Measurements from ENCODE around the gene AQP11.

Gene AQP11

DNA sequence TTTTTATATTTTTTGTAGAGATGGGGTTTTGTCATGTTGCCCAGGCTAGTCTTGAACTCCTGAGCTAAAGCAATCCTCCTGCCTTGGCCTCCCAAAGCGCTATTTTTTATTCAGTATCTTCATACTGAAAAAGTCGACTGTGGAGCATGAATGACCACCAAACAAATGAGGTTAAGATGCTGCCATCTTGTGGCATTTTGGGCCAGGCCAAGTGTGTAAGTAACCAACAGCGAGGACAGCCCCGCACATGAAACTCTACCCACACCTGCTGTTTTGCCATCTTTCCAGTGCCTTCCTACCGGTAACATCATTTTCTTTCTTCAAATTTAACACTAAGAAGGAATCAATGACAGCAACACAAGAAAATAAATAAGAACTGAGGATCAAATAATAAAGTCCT is 32.2 kb upstream of the AQP11 start:
- H3K4me1 Mint-ChIP-seq = no peaks in the 10 kb centered on the region
- H3K36me3 Mint-ChIP-seq (ENCODE audit: low read depth) = no peaks in the 10 kb centered on the region
- no peak overlapping the region for H3K27ac Mint-ChIP-seq
- H3K9me3 Mint-ChIP-seq = peaks cover 6% of the 10 kb centered on the region
- H3K4me3 Mint-ChIP-seq = no peak overlapping the region
- no peaks in the 10 kb centered on the region for H3K27me3 Mint-ChIP-seq (ENCODE audit: low read depth)
- TF ChIP-seq, protein P1, sequence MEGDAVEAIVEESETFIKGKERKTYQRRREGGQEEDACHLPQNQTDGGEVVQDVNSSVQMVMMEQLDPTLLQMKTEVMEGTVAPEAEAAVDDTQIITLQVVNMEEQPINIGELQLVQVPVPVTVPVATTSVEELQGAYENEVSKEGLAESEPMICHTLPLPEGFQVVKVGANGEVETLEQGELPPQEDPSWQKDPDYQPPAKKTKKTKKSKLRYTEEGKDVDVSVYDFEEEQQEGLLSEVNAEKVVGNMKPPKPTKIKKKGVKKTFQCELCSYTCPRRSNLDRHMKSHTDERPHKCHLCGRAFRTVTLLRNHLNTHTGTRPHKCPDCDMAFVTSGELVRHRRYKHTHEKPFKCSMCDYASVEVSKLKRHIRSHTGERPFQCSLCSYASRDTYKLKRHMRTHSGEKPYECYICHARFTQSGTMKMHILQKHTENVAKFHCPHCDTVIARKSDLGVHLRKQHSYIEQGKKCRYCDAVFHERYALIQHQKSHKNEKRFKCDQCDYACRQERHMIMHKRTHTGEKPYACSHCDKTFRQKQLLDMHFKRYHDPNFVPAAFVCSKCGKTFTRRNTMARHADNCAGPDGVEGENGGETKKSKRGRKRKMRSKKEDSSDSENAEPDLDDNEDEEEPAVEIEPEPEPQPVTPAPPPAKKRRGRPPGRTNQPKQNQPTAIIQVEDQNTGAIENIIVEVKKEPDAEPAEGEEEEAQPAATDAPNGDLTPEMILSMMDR (IDR thresholded peaks at IDR 0.05; ENCODE audit: unreplicated experiment in 3 of 3) = no peak

DNA sequence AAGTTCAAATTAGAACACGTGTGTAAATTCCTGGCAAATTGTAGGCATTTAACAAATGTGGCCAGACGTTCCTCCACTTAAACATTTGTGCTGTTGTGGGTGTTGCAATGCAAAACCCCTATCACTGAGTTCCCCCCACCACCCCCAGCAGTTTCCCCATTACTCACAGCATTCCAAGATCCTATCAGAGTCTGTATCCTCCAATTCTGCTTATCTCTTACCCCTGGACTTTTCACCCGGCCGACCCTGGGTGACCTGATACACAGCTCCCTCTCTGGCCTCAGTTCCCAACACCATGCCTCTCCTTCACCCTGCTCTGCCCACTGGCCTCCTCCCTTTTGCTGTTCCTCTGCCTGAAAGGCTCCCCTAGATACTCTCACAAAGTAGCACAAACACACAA is 31.4 kb upstream of the AQP11 start:
- Mint-ChIP-seq H3K4me3 (no peak overlapping the region), H3K27me3 (ENCODE audit: low read depth) (no peaks in the 10 kb centered on the region), H3K27ac (no peak overlapping the region), H3K4me1 (no peaks in the 10 kb centered on the region), H3K36me3 (ENCODE audit: low read depth) (no peaks in the 10 kb centered on the region), H3K9me3 (peaks cover 7% of the 10 kb centered on the region)
- TF ChIP-seq, protein P1 (IDR thresholded peaks at IDR 0.05; ENCODE audit: unreplicated experiment in 3 of 3) = no peak

DNA sequence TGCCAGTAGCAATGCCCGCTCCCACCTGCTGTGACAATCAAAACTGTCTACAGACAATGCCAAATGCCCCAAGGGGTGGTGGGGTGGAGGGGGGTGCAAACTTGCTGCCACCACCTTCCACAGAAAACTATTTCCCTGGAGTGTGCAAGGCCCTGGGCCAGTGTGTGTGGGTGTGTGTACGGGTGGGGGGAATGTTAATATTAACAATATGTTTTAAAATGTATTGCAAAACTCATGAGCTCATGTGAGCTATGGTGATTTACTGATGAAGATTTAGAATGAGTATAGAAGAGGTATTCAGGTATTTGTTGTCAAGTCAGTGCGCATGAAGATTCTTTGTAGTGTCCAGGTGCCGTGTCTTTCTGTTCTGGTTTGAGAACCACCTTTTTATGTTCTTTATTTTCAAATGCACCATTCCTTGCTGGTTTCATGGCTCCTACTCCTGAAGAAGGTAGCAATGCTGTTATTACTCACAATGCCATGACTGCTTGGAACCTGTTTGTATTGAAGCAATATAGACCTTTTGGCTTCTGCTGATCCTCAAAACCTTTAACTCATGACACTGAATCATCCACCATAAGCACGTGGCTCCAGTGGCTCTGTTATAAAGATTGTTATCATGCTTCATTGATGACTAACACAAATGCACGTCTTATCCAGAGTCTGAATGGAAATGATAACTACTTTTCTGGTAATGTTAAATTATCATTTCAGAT is 29.9 kb upstream of the AQP11 start:
- TF ChIP-seq, protein P1 (IDR thresholded peaks at IDR 0.05; ENCODE audit: unreplicated experiment in 3 of 3) = no peak
- no peaks in the 10 kb centered on the region for H3K4me1 Mint-ChIP-seq
- no peak overlapping the region for H3K27ac Mint-ChIP-seq
- H3K4me3 Mint-ChIP-seq = no peak overlapping the region
- H3K36me3 Mint-ChIP-seq (ENCODE audit: low read depth) = no peaks in the 10 kb centered on the region
- no peaks in the 10 kb centered on the region for H3K27me3 Mint-ChIP-seq (ENCODE audit: low read depth)
- H3K9me3 Mint-ChIP-seq = peaks cover 15% of the 10 kb centered on the region

DNA sequence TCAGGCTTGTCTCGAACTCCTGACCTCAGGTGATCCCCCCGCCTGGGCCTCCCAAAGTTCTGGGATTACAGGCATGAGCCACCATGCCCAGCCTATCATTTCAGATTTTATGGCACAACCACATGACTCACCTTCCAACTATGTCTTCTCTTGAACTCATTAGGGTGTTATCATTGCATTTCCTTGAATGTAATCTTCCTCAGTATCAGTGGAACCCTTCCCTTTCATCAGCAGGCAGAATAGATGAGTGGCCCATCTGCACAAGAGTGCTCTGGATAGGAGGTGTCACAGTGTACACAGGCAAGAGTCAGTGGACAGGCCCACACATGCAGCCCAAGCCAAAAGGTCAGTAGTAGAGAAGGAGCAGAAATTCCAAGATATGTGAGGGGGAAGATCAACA is 29.1 kb upstream of the AQP11 start:
- H3K27me3 Mint-ChIP-seq (ENCODE audit: low read depth) = no peaks in the 10 kb centered on the region
- TF ChIP-seq, protein P1 (IDR thresholded peaks at IDR 0.05; ENCODE audit: unreplicated experiment in 3 of 3) = no peak
- no peak overlapping the region for H3K27ac Mint-ChIP-seq
- H3K4me1 Mint-ChIP-seq = no peaks in the 10 kb centered on the region
- peaks cover 15% of the 10 kb centered on the region for H3K9me3 Mint-ChIP-seq
- no peaks in the 10 kb centered on the region for H3K36me3 Mint-ChIP-seq (ENCODE audit: low read depth)
- no peak overlapping the region for H3K4me3 Mint-ChIP-seq

DNA sequence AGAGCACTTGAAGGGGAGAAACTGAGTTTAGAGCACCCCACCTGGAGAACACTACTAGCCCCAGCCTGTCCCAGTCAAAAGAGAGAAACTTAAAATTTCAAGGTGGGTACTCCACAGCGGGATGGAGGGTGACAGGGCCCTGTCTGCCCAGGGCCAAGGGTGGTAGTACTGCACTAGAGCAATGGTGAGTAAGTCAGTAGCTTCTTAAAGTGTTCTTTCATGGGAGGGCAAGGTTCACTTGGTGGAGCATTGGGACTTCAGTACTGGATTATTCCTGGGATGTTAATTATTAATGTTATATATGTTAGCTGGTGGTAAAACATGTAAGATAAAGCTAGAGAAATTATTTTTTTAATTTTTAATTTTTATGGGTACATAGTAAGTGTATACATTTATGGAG is 28.5 kb upstream of the AQP11 start:
- TF ChIP-seq, protein P1 (IDR thresholded peaks at IDR 0.05; ENCODE audit: unreplicated experiment in 3 of 3) = no peak
- no peak overlapping the region for H3K27ac Mint-ChIP-seq

DNA sequence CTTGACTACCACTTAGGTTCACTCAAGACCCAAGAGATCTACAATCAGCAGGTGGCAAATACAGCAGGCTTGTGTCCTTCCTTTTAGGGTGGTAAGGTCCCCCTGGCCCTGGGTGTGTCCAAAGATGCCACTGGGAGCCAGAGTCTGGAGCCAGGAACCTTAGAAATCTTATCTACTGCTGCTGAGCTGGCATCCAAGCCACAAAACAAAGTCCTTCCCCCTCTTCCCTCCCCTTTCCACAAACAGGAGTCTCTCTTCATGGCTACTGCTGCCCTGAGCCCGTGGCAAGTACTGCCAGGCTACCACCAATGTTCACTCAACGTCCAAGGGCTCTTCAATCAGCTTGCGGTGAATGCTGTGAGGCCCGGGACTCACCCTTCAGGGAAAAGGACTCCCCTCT is 21.4 kb upstream of the AQP11 start:
- H3K9me3 Mint-ChIP-seq = peaks cover 11% of the 10 kb centered on the region
- no peak overlapping the region for H3K27ac Mint-ChIP-seq
- no peak overlapping the region for H3K4me3 Mint-ChIP-seq
- TF ChIP-seq, protein P1 (IDR thresholded peaks at IDR 0.05; ENCODE audit: unreplicated experiment in 3 of 3) = no peak
- H3K27me3 Mint-ChIP-seq (ENCODE audit: low read depth) = no peaks in the 10 kb centered on the region
- H3K4me1 Mint-ChIP-seq = peaks cover 24% of the 10 kb centered on the region
- H3K36me3 Mint-ChIP-seq (ENCODE audit: low read depth) = no peaks in the 10 kb centered on the region

More for the DNA sequence above, 28.5 kb upstream of the AQP11 start:
- Mint-ChIP-seq H3K4me1 (no peaks in the 10 kb centered on the region), H3K36me3 (ENCODE audit: low read depth) (no peaks in the 10 kb centered on the region), H3K4me3 (no peak overlapping the region), H3K9me3 (peaks cover 15% of the 10 kb centered on the region), H3K27me3 (ENCODE audit: low read depth) (no peaks in the 10 kb centered on the region)

Data from nephron (organoid).